ENCODE data around the gene SCUBE1. TPM values are rescaled to one million over a fixed set of nuclear protein-coding genes. Genes with fewer than 3 reads are reported as not detected.

The SCUBE1 gene
- total and polyA plus RNA-seq, 9 donors = 5.5 to 202 (median 49.0) TPM

- H3K4me3 ChIP-seq = peak within 1 kb of the TSS; percentile 69
- peaks cover 7% of the 10 kb centered on the region for H3K4me1 ChIP-seq (ENCODE audit: insufficient read depth)
- H3K27me3 ChIP-seq = no peaks in the 10 kb centered on the region
- DNase-seq = peak; percentile 68 to 82 (median 79)
- H3K9me3 ChIP-seq = no peaks in the 10 kb centered on the region
- TF ChIP-seq POLR2A (IDR thresholded peaks at IDR 0.05) (no peak), EP300 (IDR thresholded peaks at IDR 0.05) (no peak)
- TF ChIP-seq, protein P1, sequence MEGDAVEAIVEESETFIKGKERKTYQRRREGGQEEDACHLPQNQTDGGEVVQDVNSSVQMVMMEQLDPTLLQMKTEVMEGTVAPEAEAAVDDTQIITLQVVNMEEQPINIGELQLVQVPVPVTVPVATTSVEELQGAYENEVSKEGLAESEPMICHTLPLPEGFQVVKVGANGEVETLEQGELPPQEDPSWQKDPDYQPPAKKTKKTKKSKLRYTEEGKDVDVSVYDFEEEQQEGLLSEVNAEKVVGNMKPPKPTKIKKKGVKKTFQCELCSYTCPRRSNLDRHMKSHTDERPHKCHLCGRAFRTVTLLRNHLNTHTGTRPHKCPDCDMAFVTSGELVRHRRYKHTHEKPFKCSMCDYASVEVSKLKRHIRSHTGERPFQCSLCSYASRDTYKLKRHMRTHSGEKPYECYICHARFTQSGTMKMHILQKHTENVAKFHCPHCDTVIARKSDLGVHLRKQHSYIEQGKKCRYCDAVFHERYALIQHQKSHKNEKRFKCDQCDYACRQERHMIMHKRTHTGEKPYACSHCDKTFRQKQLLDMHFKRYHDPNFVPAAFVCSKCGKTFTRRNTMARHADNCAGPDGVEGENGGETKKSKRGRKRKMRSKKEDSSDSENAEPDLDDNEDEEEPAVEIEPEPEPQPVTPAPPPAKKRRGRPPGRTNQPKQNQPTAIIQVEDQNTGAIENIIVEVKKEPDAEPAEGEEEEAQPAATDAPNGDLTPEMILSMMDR (IDR thresholded peaks at IDR 0.05) = no peak
- H3K27ac ChIP-seq = peak within 1 kb of the TSS; percentile 9 to 49
- 1 to 2% (median 1%) methylated on average over 43 to 75 of the region's 75 CpGs for WGBS, 3 donors
- intact Hi-C loops (cut with DNase I) = no loop called here
- H3K36me3 ChIP-seq = no peaks in the 10 kb centered on the region
Measured at GRCh38 chr22:43151251-43152002, 191.7 kb downstream of the SCUBE1 start, which contains the start of gene TSPO. Gene TSPO, plus strand, starts transcription at chr22:43151559. Its CDS starts 7,680 bp downstream, at chr22:43159239.

- 56 to 66% (median 62%) methylated on average over 15 of the region's 15 CpGs for WGBS, 3 donors
- intact Hi-C loops (cut with DNase I) = no loop called here
- no peaks in the 10 kb centered on the region for H3K36me3 ChIP-seq
- no peaks in the 10 kb centered on the region for H3K9me3 ChIP-seq
- H3K27ac ChIP-seq = no peak overlapping the region
- DNase-seq = no peak
- no peaks in the 10 kb centered on the region for H3K27me3 ChIP-seq
- peaks cover 7% of the 10 kb centered on the region for H3K4me1 ChIP-seq (ENCODE audit: insufficient read depth)
- TF ChIP-seq POLR2A (IDR thresholded peaks at IDR 0.05) (no peak), EP300 (IDR thresholded peaks at IDR 0.05) (no peak)
- TF ChIP-seq, protein P1 (IDR thresholded peaks at IDR 0.05) = no peak
- peak overlapping the region; percentile 69 for H3K4me3 ChIP-seq
Measured at GRCh38 chr22:43150731-43151206, 192.4 kb downstream of the SCUBE1 start.

DNA sequence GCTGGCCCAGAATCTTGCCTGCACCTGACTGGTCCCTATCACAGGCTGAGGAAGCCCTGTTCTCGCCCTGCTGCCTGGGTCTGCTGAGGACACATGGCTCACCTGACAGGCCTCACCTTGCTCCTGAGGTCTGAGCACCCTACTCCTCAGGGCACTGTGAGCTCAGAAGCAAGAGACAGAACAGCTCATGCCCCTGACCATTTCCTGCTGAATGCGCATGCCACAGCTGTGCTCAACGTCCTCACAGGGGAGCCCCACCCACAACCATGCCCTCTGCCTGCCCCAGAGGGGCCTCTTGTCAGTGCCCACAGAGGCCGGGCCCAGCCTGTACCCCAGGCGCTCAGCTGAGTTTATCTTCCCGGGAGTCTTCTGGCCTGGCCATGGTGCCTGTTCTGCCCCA is 194.6 kb downstream of the SCUBE1 start:
- Histone ChIP-seq H3K27me3 (no peaks in the 10 kb centered on the region), H3K27ac (no peak overlapping the region), H3K4me1 (ENCODE audit: insufficient read depth) (peaks cover 7% of the 10 kb centered on the region), H3K9me3 (no peaks in the 10 kb centered on the region), H3K36me3 (no peaks in the 10 kb centered on the region), H3K4me3 (no peak overlapping the region)
- TF ChIP-seq POLR2A (IDR thresholded peaks at IDR 0.05) (no peak), EP300 (IDR thresholded peaks at IDR 0.05) (no peak)
- TF ChIP-seq, protein P1 (IDR thresholded peaks at IDR 0.05) = no peak
- no peak for DNase-seq
- 65 to 72% (median 66%) methylated on average over 6 of the region's 6 CpGs for WGBS, 3 donors
- intact Hi-C loops (cut with DNase I) = no loop called here

GRCh38 chr22:43147821-43148220 is 195.4 kb downstream of the SCUBE1 start:
- Histone ChIP-seq H3K9me3 (no peaks in the 10 kb centered on the region), H3K4me1 (ENCODE audit: insufficient read depth) (peaks cover 7% of the 10 kb centered on the region), H3K36me3 (no peaks in the 10 kb centered on the region), H3K4me3 (no peak overlapping the region), H3K27me3 (no peaks in the 10 kb centered on the region), H3K27ac (no peak overlapping the region)
- DNase-seq = no peak
- TF ChIP-seq POLR2A (IDR thresholded peaks at IDR 0.05) = no peak
- TF ChIP-seq, protein P1 (IDR thresholded peaks at IDR 0.05) = no peak
- TF ChIP-seq EP300 (IDR thresholded peaks at IDR 0.05) = no peak
- intact Hi-C loops (cut with DNase I) = no loop called here
- WGBS, 3 donors = 42 to 53% (median 53%) methylated on average over 8 of the region's 8 CpGs

Other genes starting within 250 kb of the SCUBE1 start
- gene BIK, start 232.6 kb downstream of the SCUBE1 start, total RNA-seq = 10 to 100 TPM in 1 of 7 donors, 1 to 10 TPM in 1, under 1 TPM in 2, not detected in 3; 0.31 to 15.2 (median 1.00) TPM
- under 1 TPM in 1 of 2 donors, not detected in 1; 0.34 TPM for gene BIK, start 232.6 kb downstream of the SCUBE1 start, polyA plus RNA-seq
- 10 to 100 TPM; 14.6 to 34.0 (median 18.0) TPM for gene MCAT, start 200.0 kb downstream of the SCUBE1 start, total RNA-seq
- 10 to 100 TPM in 1 of 2 donors, 1 to 10 TPM in 1; 7.5 to 13.6 TPM for gene MCAT, start 200.0 kb downstream of the SCUBE1 start, polyA plus RNA-seq
- gene TSPO, start 191.8 kb downstream of the SCUBE1 start, total RNA-seq = 100 to 1,000 TPM in 3 of 7 donors, 10 to 100 TPM in 4; 48.1 to 263 (median 79.1) TPM
- 100 to 1,000 TPM in 1 of 2 donors, 1 to 10 TPM in 1; 1.3 to 115 TPM for gene TSPO, start 191.8 kb downstream of the SCUBE1 start, polyA plus RNA-seq
- 10 to 100 TPM; 17.0 to 68.4 (median 43.6) TPM for gene TTLL12, start 156.2 kb downstream of the SCUBE1 start, total RNA-seq
- 10 to 100 TPM in 1 of 2 donors, 1 to 10 TPM in 1; 5.8 to 27.9 TPM for gene TTLL12, start 156.2 kb downstream of the SCUBE1 start, polyA plus RNA-seq
- gene MPPED1, start 68.6 kb upstream of the SCUBE1 start, total RNA-seq = 1 to 10 TPM in 5 of 7 donors, under 1 TPM in 2; 0.46 to 4.1 (median 2.9) TPM
- 1 to 10 TPM in 1 of 2 donors, under 1 TPM in 1; 0.45 to 1.3 TPM for gene MPPED1, start 68.6 kb upstream of the SCUBE1 start, polyA plus RNA-seq